C4-2B (cell line): ENCODE measurements around the gene URI1.

Experiments
- H3K27ac ChIP-seq: fragments of 450-650 bp; 2 replicates; pipeline ENCODE4 v1.5.1; 2017
- CTCF ChIP-seq: fragments of 450-650 bp; conservative IDR thresholded peaks from 2 replicates; pipeline ENCODE4 v1.5.1; 2017; ENCODE audit warnings: mild to moderate bottlenecking
- ZFX ChIP-seq: fragments of 450-650 bp; IDR thresholded peaks from 2 replicates; pipeline ENCODE4 v1.6.1; 2017

URI1 gene

DNA sequence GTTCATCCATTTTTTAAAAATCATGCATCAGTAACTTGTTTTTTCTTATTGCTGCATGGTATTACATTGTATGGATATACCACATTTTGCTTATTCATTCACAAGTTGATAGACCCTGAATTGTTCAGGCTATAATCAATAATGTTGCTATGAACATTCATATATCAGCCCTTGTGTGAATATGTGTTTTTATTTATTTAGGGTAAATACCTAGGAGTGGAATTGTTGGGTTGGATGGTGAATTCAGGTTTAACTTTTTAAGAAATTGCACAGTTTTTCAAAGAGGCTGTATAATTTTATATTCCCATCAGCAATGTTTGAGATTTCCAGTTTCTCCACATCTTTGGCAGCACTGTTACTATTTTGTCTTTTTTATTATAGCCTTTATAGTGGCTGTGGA lies 82.1 kb downstream of the URI1 start:
- TF ChIP-seq CTCF (no peak), ZFX (no peak)
- H3K27ac ChIP-seq, result no peak overlapping the region

DNA sequence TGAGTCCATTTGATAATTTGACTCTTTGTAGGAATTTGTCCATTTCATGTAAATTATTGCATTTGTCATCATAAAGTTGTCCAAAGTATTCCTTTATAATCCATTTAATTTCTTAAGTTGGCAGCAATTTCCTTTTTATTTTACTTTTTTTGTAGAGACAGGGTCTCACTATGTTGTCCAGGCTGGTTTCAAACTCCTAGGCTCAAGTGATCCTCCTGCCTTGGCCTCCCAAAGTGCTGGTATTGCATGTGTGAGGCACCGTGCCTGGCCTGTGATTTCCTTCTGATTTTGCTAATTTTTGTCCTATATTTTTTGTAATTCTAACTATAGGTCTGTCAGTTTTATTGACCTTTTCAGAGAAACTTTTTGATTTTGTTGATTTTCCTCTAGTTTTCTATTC lies 84.9 kb downstream of the URI1 start:
- TF ChIP-seq ZFX, result no peak
- no peak for TF ChIP-seq CTCF
- no peak overlapping the region for H3K27ac ChIP-seq

DNA sequence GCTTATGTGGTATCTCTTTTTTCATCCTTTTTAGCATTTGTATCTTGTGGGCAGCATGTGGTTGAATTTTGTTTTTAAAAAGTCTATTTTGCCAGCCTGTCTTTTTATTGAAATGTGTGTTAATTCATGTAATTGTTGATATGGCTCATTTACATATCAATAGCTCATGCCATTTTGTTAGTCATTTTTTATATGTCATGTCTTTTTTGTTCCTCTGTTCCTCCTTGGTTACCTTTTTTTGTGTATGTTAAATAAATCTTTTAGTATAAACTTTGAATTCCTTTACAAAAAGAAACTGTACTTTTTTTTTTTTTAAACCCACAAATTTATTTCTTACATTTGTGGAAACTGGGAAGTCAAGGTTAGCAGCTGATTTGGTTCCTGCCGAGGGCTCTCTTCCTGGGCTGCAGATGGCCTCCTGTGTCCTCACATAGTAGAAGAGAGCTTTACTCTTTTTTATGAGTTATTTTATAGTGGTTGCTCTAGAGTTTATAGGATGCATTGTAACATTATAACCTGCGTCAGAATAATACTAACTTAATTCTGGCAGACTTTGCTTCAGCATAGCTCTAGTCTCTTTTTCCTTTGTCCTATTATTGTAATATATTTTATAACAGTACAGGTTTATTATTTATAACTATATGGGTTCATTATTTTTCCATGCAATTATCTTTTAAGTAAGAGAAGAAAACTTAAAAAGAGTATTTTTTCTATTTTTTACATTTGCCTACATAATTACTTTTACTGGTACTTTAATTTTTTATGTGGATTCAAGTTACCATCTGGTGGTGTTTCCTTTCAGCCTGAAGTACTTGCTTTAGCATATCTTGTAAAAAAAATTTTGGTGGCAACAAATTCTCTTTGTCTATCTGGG lies 86.3 kb downstream of the URI1 start:
- TF ChIP-seq ZFX, result no peak
- TF ChIP-seq CTCF, result no peak
- no peak overlapping the region for H3K27ac ChIP-seq

GRCh38 chr19:30028992-30029343 lies 86.9 kb downstream of the URI1 start:
- H3K27ac ChIP-seq, result no peak overlapping the region
- TF ChIP-seq ZFX (no peak), CTCF (no peak)

DNA sequence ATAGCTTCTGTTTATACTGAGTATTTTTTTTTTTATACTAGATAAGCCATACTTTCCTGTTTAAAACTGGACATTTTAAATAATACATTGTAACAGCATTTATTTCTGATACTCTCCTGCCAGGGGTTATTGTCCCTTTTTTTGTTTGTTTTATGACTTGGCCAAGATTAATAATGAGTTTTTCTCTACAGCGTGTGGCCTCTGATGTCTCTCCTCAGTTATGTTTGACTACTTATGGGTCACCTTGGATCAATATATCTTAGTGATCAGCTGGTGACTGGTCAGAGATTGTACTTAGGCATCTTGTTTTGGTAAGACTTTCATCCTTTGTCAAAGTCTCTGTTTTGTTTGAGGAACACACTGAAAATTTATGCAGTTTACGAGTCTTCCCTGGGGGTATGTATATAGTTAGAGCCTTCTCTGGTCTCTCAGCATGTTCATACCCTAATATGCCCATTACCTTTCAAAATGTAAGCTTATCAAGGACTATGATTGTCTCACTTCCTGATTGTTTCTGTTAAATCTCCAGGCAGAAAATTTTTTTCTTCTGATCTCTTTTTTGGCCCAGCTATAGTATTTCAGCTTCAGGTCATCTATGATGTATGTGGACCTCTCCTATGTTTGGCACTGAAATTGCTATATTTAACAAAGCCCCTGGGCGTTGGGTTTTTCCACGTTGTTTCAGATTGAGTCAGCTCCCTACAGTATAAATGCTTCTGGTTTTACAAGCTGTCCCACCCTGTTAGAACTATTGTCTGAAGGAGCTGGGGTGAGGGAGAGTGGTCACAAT lies 87.9 kb downstream of the URI1 start:
- no peak for TF ChIP-seq CTCF
- no peak for TF ChIP-seq ZFX
- H3K27ac ChIP-seq, result no peak overlapping the region

- no peak overlapping the region for H3K27ac ChIP-seq
- TF ChIP-seq ZFX (no peak), CTCF (no peak)
Measured at GRCh38 chr19:30034321-30034720, 92.3 kb downstream of the URI1 start.
